Right atrium auricular region (tissue), 2 donors: Measurements from ENCODE around the gene SLC16A3. TPM values are rescaled to one million over a fixed set of nuclear protein-coding genes. Genes with fewer than 3 reads are reported as not detected.

ENCODE experiments used
- DNase-seq: peaks from one replicate; pipeline ENCODE4 v3.0.0-alpha.2; 2019; ENCODE audit warnings: low spot score
- H3K27ac ChIP-seq, 2 donors: fragments of 200-600 bp; sonication (generic); 1 replicate in 1 of 2; 2 replicates in 1 of 2; pipeline ENCODE4 v1.5.1; 2016 to 2019
- H3K27me3 ChIP-seq, 2 donors: fragments of 200-600 bp; sonication (generic); one replicate each; pipeline versions ENCODE4 v1.5.1 to v1.6.0; 2017 to 2019
- H3K36me3 ChIP-seq: fragments of 200-600 bp; sonication (generic); one replicate; pipeline ENCODE4 v1.5.1; 2016
- H3K4me1 ChIP-seq, 2 donors: fragments of 200-600 bp; sonication (generic); one replicate each; pipeline versions ENCODE4 v1.5.1 to v1.6.0; 2017 to 2019
- H3K4me3 ChIP-seq, 2 donors: fragments of 200-600 bp; sonication (generic); 1 replicate in 1 of 2; 2 replicates in 1 of 2; pipeline ENCODE4 v1.5.1; 2017 to 2019; ENCODE audit warnings: mild to moderate bottlenecking in 1 of 2, moderate library complexity in 1 of 2
- H3K9me3 ChIP-seq, 2 donors: fragments of 200-600 bp; sonication (generic); one replicate each; pipeline ENCODE4 v1.5.1; 2019
- total RNA-seq, 2 donors: library from RNA; depleted of rRNA; stranded (reverse); fragments of >200 nt; gene quantifications; one replicate each; pipeline ENCODE4 v1.1.0, GENCODE V29; 2016
- TF ChIP-seq, protein P1 (sequence below), 2 donors: fragments of 200-600 bp; sonication (generic); IDR thresholded peaks; one replicate each; pipeline ENCODE4 v1.5.1; 2019; ENCODE audit warnings: antibody characterized with exemption in 2 of 2

Gene SLC16A3
- total RNA-seq, 2 donors from 2014 or later, result 5.0 to 19.5 TPM

DNA sequence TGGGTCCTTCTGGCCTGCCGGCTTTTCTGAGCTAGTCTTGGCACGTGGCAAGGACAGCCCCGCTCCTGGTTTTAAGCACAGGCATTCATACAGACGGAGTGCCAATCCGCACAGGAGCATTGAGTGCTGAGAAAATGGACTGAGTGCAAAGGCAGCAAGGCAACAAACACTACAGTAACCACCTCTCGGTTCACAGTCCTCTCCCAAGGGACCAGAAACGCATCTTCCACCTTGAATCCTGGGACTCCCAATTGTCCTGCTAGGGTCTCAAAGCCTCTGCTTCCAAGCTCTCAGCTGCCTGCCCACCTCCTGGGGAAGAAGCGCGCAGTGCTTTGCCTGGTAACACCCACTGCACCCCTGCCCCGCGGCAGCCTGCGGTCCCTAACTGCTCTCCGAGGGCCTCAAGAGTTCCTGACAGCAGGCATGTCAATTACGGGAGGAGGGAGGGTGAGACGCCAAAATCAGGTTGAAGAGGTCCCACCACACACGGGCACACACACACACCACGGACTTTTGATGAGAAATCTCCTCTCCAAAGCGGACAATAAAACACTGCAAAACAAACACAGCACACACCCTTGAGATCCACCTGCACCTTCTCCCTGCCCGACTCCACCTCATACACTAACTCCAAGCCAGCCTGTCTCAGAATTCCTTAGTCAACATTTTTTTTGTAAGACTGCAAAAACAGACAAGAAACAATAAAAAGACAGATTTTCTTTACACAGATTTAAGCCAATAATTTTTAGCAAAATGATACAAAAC lies 15.0 kb downstream of the SLC16A3 start:
- Histone ChIP-seq H3K4me3 (no peak overlapping the region), H3K9me3 (no peaks in the 10 kb centered on the region), H3K27ac (no peak overlapping the region), H3K36me3 (peaks cover 63% of the 10 kb centered on the region), H3K4me1 (peaks cover 0 to 73% of the 10 kb centered on the region in 2 donors), H3K27me3 (no peaks in the 10 kb centered on the region)
- TF ChIP-seq, protein P1, sequence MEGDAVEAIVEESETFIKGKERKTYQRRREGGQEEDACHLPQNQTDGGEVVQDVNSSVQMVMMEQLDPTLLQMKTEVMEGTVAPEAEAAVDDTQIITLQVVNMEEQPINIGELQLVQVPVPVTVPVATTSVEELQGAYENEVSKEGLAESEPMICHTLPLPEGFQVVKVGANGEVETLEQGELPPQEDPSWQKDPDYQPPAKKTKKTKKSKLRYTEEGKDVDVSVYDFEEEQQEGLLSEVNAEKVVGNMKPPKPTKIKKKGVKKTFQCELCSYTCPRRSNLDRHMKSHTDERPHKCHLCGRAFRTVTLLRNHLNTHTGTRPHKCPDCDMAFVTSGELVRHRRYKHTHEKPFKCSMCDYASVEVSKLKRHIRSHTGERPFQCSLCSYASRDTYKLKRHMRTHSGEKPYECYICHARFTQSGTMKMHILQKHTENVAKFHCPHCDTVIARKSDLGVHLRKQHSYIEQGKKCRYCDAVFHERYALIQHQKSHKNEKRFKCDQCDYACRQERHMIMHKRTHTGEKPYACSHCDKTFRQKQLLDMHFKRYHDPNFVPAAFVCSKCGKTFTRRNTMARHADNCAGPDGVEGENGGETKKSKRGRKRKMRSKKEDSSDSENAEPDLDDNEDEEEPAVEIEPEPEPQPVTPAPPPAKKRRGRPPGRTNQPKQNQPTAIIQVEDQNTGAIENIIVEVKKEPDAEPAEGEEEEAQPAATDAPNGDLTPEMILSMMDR (IDR thresholded peaks at IDR 0.05), result no peak
- DNase-seq, result no peak

DNA sequence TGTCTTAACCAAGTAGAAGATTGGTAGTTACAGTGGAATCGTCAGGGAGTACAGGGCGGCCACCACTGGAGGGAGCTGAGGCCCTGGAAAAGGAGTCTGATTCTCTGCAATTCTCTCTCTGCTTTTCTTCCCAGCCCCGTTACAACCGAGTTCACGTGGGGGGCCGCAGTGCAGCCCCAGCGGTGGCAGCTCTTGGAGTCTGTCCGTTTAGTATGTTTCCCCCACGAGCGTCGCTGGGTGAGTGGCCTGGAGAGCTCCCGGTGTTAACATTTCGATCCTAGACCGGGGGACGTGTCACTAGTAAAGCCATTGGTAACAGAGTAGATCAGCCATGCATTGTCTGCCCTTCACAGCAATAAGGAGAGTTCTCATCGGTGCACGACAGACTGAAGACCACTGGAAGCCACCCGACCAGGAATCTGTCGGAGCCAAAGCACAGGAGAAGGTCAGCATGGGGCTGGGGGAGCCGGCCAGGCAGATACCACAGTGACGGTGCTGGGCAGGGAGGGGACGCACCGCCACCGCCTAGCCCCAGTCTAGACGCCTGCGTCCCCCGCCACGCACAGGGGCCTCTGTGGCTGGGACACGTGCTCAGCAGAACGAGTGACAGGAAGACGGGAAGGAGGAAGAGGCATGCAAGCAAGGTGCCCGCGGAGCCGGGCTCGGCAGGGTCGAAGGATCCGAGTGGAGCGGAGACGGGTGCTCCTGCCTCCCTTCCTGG lies 15.7 kb downstream of the SLC16A3 start:
- TF ChIP-seq, protein P1 (IDR thresholded peaks at IDR 0.05), result peak in 1 of 2 donors; percentile 57
- Histone ChIP-seq H3K27me3 (no peaks in the 10 kb centered on the region), H3K4me1 (peaks cover 0 to 65% of the 10 kb centered on the region in 2 donors), H3K9me3 (no peaks in the 10 kb centered on the region), H3K27ac (no peak overlapping the region), H3K36me3 (peaks cover 71% of the 10 kb centered on the region), H3K4me3 (no peak overlapping the region)
- no peak for DNase-seq

DNA sequence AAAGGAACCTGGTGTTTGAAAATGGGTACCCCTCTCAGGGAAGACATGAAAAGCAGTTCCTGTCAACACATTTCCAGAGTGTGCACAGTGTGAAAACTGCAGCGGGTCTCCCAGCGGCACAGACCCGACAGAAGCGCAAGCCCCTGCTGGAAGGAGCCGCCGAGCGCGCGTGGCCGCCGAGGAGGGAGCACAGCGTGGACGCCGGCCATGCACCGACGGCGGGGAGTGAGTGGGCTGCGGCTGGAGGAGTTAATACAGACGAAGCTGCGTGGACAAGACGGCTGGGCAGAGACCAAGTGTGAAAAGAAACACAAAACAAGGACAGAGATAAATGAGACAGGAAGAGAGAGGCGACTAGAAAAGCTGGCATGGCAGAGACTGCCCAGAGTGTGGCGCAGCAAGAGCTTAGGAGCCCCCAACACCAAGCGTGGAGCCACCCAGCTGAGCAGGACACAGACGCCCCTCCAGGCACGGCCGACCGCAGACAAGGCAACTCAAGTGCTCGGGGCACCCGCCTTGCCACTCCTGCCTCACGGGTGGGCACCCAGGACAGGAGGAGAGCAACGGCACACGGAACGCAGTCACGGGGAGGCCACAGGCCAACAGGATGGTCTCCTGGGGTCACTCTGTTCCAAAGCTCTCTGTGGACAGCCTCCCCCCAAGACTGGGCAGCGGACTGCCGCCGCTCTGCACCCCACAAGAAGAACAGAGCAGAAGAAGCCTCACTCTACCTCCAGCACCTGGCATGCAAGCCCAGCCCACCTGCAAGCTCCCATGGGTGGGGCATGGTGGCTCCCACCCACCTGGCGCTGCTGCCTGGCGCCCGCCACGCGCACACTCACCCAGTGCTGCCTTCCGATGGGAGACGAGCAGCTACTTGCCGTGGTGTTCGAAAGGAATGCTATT lies 16.5 kb downstream of the SLC16A3 start:
- TF ChIP-seq, protein P1 (IDR thresholded peaks at IDR 0.05), result no peak
- H3K27ac ChIP-seq, result no peak overlapping the region
- H3K9me3 ChIP-seq, result no peaks in the 10 kb centered on the region
- no peaks in the 10 kb centered on the region for H3K27me3 ChIP-seq
- H3K4me3 ChIP-seq, result no peak overlapping the region
- no peak for DNase-seq
- peaks cover 75% of the 10 kb centered on the region for H3K36me3 ChIP-seq
- peaks cover 0 to 57% of the 10 kb centered on the region in 2 donors for H3K4me1 ChIP-seq

DNA sequence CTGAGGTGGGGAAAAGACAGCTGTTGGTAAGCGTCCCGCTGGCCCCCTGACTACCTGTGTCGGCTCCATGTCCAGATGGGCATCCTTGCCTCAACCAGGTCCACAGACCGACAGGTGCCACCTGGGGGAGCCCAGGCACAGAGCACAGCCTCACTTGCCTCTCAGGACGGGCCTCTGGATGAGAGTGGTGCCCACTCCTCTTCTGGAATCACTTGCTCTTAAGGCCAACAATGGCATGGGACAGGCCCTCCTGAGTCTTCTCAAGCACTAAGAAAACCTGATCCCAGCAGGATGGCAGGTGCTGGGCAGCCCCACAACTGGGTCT lies 17.2 kb downstream of the SLC16A3 start:
- H3K4me1 ChIP-seq, result peaks cover 0 to 51% of the 10 kb centered on the region in 2 donors
- peaks cover 81% of the 10 kb centered on the region for H3K36me3 ChIP-seq
- H3K4me3 ChIP-seq, result no peak overlapping the region
- DNase-seq, result no peak
- H3K9me3 ChIP-seq, result no peaks in the 10 kb centered on the region
- no peaks in the 10 kb centered on the region for H3K27me3 ChIP-seq
- H3K27ac ChIP-seq, result peak overlapping the region; percentile 56 to 67
- TF ChIP-seq, protein P1 (IDR thresholded peaks at IDR 0.05), result no peak

DNA sequence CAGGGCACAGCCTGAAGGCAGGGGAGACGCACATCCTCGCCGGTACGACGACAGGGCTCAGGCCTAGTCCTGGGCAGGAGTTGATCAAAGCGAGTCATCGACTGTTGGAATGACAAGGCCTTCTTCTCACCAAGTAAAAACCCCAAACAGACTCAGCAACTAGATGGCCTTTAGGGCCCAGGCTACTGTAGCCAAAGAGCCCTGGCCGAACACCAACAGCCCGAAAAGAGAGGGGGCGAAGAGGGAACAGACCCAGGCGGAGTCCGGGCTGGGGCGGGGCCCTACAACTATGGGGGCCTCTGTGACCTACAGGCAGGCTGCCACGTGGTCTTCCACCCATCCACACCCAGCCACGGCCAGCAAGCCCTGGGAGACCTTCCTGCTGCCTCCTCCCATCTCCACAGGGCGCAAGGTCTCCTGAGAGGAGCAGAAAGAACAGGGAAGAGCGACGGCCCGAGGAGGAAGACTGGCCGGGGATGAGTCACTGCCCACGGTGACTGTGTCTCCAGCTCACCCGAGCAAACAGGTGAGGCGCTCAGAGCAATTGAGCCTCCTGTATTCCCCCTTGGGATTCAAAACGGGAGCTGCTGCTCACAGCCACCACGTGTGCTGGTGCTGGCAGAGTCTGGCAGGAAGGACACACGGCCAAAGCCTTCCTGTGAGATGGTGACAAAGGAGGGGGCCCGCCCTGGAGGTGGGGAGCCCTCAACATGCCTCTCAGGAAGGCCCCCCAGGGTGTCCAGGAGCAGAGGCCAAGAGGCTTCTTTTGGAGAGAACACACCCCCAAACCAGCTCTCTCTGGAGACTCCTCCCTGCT lies 17.7 kb downstream of the SLC16A3 start:
- TF ChIP-seq, protein P1 (IDR thresholded peaks at IDR 0.05), result no peak
- Histone ChIP-seq H3K9me3 (no peaks in the 10 kb centered on the region), H3K4me1 (peaks cover 0 to 45% of the 10 kb centered on the region in 2 donors), H3K27ac (peak overlapping the region; percentile 56 to 67), H3K36me3 (peaks cover 87% of the 10 kb centered on the region), H3K27me3 (no peaks in the 10 kb centered on the region), H3K4me3 (no peak overlapping the region)
- no peak for DNase-seq
